B cell (primary cell): ENCODE measurements around the gene ABCA12.

Experiments
- EZH2 ChIP-seq: IDR thresholded peaks from 2 replicates; pipeline ENCODE4 v1.6.1; 2012; ENCODE audit warnings: borderline replicate concordance, low read depth, mild to moderate bottlenecking, moderate library complexity, low read length; ENCODE audit not compliant: insufficient read depth, poor library complexity, severe bottlenecking
- TF ChIP-seq, protein P1 (sequence below): fragments of 200-600 bp; IDR thresholded peaks from one replicate; pipeline ENCODE4 v1.8.0; 2022; ENCODE audit warnings: antibody characterized with exemption, mild to moderate bottlenecking

DNA sequence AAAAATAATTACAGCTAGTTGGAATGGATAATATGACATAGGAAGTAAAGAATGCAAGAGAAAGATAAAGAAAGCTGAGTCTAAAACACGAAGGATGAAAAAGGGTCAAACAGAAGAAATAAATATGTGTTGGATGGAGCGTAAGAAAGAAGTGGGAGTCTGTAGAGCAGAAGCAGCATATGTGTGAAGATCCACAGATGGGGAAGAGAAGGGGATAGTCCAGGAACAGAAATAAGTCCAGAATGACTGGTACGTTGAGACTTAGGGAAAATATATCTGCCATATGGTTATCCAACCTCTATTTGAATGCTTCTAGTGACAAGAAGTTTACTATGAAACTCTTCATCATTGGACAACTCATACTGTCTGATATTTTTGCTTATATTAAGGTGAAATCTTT, 18.0 kb downstream of the ABCA12 start:
- TF ChIP-seq, protein P1, sequence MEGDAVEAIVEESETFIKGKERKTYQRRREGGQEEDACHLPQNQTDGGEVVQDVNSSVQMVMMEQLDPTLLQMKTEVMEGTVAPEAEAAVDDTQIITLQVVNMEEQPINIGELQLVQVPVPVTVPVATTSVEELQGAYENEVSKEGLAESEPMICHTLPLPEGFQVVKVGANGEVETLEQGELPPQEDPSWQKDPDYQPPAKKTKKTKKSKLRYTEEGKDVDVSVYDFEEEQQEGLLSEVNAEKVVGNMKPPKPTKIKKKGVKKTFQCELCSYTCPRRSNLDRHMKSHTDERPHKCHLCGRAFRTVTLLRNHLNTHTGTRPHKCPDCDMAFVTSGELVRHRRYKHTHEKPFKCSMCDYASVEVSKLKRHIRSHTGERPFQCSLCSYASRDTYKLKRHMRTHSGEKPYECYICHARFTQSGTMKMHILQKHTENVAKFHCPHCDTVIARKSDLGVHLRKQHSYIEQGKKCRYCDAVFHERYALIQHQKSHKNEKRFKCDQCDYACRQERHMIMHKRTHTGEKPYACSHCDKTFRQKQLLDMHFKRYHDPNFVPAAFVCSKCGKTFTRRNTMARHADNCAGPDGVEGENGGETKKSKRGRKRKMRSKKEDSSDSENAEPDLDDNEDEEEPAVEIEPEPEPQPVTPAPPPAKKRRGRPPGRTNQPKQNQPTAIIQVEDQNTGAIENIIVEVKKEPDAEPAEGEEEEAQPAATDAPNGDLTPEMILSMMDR = no peak
- TF ChIP-seq EZH2 = no peak
